Keratinocyte (primary cell): ENCODE measurements around the gene LSG1.

Experiments
- EZH2 ChIP-seq: IDR thresholded peaks from one replicate; pipeline ENCODE4 v1.6.1; 2012; ENCODE audit warnings: inconsistent platforms, mild to moderate bottlenecking, low read length, moderate library complexity
- TF ChIP-seq, protein P1 (sequence below), 3 experiments: IDR thresholded peaks in 1 of 3; conservative IDR thresholded peaks in 1 of 3; optimal IDR thresholded peaks in 1 of 3; 2 replicates in 2 of 3; 3 replicates in 1 of 3; pipeline versions ENCODE3 to v1.5.1; 2011; ENCODE audit warnings: low read length in 3 of 3, mild to moderate bottlenecking in 3 of 3, moderate library complexity in 2 of 3, control low read depth in 1 of 3, inconsistent platforms in 1 of 3; ENCODE audit not compliant: insufficient read depth in 2 of 3; ENCODE audit errors: extremely low read depth in 1 of 3

GRCh38 chr3:194608981-194609380, 63.0 kb downstream of the LSG1 start:
- TF ChIP-seq, protein P1, sequence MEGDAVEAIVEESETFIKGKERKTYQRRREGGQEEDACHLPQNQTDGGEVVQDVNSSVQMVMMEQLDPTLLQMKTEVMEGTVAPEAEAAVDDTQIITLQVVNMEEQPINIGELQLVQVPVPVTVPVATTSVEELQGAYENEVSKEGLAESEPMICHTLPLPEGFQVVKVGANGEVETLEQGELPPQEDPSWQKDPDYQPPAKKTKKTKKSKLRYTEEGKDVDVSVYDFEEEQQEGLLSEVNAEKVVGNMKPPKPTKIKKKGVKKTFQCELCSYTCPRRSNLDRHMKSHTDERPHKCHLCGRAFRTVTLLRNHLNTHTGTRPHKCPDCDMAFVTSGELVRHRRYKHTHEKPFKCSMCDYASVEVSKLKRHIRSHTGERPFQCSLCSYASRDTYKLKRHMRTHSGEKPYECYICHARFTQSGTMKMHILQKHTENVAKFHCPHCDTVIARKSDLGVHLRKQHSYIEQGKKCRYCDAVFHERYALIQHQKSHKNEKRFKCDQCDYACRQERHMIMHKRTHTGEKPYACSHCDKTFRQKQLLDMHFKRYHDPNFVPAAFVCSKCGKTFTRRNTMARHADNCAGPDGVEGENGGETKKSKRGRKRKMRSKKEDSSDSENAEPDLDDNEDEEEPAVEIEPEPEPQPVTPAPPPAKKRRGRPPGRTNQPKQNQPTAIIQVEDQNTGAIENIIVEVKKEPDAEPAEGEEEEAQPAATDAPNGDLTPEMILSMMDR (optimal IDR thresholded peaks at IDR 0.05 in 1 of 3, IDR thresholded peaks at IDR 0.05 in 1 of 3, conservative IDR thresholded peaks at IDR 0.05 in 1 of 3; ENCODE audit: extremely low read depth in 1 of 3, insufficient read depth in 2 of 3, low read length in 3 of 3) = no peak
- TF ChIP-seq EZH2 = no peak
